A673 (cell line): ENCODE data around the gene THPO. TPM values are rescaled to one million over a fixed set of nuclear protein-coding genes. Genes with fewer than 3 reads are reported as not detected.
A peak's percentile ranks its signal among the peaks of the same experiment; 100 is the strongest.

Source experiments
- BruUV-seq: library from RNA; stranded (reverse); fragments of 400-500 nt; replicated peaks from 2 replicates; lab custom pipeline; 2021; lab: Mats Ljungman, UMichigan
- CTCF ChIA-PET: fragments of 300-600 bp; sonication (Branson Sonifier 250); formaldehyde crosslinking; loops from one replicate; lab custom pipeline; 2022; ENCODE audit warnings: antibody characterized with exemption; lab: Charles Lee
- POLR2A ChIA-PET: fragments of 300-600 bp; sonication (Branson Sonifier 250); formaldehyde crosslinking; loops from one replicate; lab custom pipeline; 2022; ENCODE audit warnings: antibody characterized with exemption; ENCODE audit not compliant: low non-redundant PET; lab: Charles Lee
- DNase-seq: peaks from one replicate; pipeline ENCODE4 v3.0.0-alpha.2; 2015; ENCODE audit warnings: low spot score
- H3K27ac ChIP-seq: fragments of 200-600 bp; sonication (generic); 2 replicates; pipeline ENCODE4 v1.5.1; 2016; ENCODE audit warnings: mixed run types, low read depth, mild to moderate bottlenecking, mixed read lengths, antibody characterized with exemption, low read length; ENCODE audit not compliant: poor library complexity, severe bottlenecking
- H3K27me3 ChIP-seq: fragments of 200-600 bp; sonication (generic); replicated peaks from 2 replicates; pipeline ENCODE4 v1.6.1; 2017; ENCODE audit warnings: mixed run types, low read depth, mild to moderate bottlenecking, mixed read lengths, antibody characterized with exemption, low read length; ENCODE audit not compliant: insufficient read depth, poor library complexity
- H3K36me3 ChIP-seq: fragments of 200-600 bp; sonication (generic); 2 replicates; pipeline ENCODE4 v1.6.1; 2016; ENCODE audit warnings: mixed run types, mild to moderate bottlenecking, mixed read lengths, antibody characterized with exemption, low read length; ENCODE audit not compliant: insufficient read depth, poor library complexity, severe bottlenecking
- H3K4me1 ChIP-seq: fragments of 200-600 bp; sonication (generic); 2 replicates; pipeline ENCODE4 v1.6.1; 2017; ENCODE audit warnings: mixed run types, mild to moderate bottlenecking, mixed read lengths, antibody characterized with exemption, low read length; ENCODE audit not compliant: insufficient read depth, poor library complexity, severe bottlenecking
- H3K4me3 ChIP-seq: fragments of 200-600 bp; sonication (generic); 2 replicates; pipeline ENCODE4 v1.5.1; 2016; ENCODE audit warnings: low read depth, mixed run types, mild to moderate bottlenecking, mixed read lengths, low read length; ENCODE audit not compliant: poor library complexity, severe bottlenecking
- H3K9me3 ChIP-seq: fragments of 200-600 bp; sonication (generic); 2 replicates; pipeline ENCODE4 v1.6.1; 2016; ENCODE audit warnings: mixed run types, low read depth, mild to moderate bottlenecking, mixed read lengths, antibody characterized with exemption, low read length; ENCODE audit not compliant: poor library complexity, severe bottlenecking
- EZH2 ChIP-seq: fragments of 200-600 bp; sonication (generic); IDR thresholded peaks from 2 replicates; pipeline ENCODE4 v1.6.1; 2017; ENCODE audit warnings: borderline replicate concordance, low read depth, mild to moderate bottlenecking, mixed read lengths, antibody characterized with exemption, low read length; ENCODE audit not compliant: poor library complexity, severe bottlenecking
- intact Hi-C: fragments of 100-400 bp; cut with micrococcal nuclease; formaldehyde crosslinking; loops from one replicate; pipeline ENCODE4 v1.10.0; 2022; ENCODE audit not compliant: unreplicated experiment
- total RNA-seq: library from RNA; stranded (reverse); gene quantifications from 2 replicates; pipeline ENCODE4 v1.2.3, GENCODE V29; 2021
- TF ChIP-seq, protein P1 (sequence below): fragments of 300-800, 200-600 bp; sonication (generic); conservative IDR thresholded peaks from 2 replicates; pipeline ENCODE4 v1.5.1; 2017; ENCODE audit warnings: low read depth, mild to moderate bottlenecking, antibody characterized with exemption, low read length, moderate library complexity, mixed read lengths

The THPO gene
- total RNA-seq, 1 experiment from 2014 or later = not detected

- DNase-seq = no peak
- Histone ChIP-seq H3K36me3 (peaks cover 70% of the 10 kb centered on the region), H3K27ac (peak overlapping the region; percentile 50), H3K4me3 (no peak overlapping the region), H3K9me3 (no peaks in the 10 kb centered on the region), H3K4me1 (peaks cover 23% of the 10 kb centered on the region), H3K27me3 (no peaks in the 10 kb centered on the region)
- intact Hi-C loops = no loop called here
- no peak for TF ChIP-seq EZH2
- TF ChIP-seq, protein P1, sequence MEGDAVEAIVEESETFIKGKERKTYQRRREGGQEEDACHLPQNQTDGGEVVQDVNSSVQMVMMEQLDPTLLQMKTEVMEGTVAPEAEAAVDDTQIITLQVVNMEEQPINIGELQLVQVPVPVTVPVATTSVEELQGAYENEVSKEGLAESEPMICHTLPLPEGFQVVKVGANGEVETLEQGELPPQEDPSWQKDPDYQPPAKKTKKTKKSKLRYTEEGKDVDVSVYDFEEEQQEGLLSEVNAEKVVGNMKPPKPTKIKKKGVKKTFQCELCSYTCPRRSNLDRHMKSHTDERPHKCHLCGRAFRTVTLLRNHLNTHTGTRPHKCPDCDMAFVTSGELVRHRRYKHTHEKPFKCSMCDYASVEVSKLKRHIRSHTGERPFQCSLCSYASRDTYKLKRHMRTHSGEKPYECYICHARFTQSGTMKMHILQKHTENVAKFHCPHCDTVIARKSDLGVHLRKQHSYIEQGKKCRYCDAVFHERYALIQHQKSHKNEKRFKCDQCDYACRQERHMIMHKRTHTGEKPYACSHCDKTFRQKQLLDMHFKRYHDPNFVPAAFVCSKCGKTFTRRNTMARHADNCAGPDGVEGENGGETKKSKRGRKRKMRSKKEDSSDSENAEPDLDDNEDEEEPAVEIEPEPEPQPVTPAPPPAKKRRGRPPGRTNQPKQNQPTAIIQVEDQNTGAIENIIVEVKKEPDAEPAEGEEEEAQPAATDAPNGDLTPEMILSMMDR = no peak
- ChIA-PET POLR2A (no interaction called here), CTCF (no interaction called here)
- BruUV-seq = TSS peak; percentile 23
These were observed 44.8 kb downstream of the THPO start for GRCh38 chr3:184333190-184333589.

- peaks cover 77% of the 10 kb centered on the region for H3K36me3 ChIP-seq
- no peaks in the 10 kb centered on the region for H3K9me3 ChIP-seq
- ChIA-PET CTCF (no interaction called here), POLR2A (no interaction called here)
- H3K27me3 ChIP-seq = no peaks in the 10 kb centered on the region
- no peak overlapping the region for H3K4me3 ChIP-seq
- BruUV-seq = no TSS peak
- no peak for TF ChIP-seq EZH2
- TF ChIP-seq, protein P1 = no peak
- no peak for DNase-seq
- H3K4me1 ChIP-seq = peaks cover 17% of the 10 kb centered on the region
- peak overlapping the region; percentile 50 for H3K27ac ChIP-seq
- intact Hi-C loops = no loop called here
These were observed 45.5 kb downstream of the THPO start for GRCh38 chr3:184332370-184333090.

DNA sequence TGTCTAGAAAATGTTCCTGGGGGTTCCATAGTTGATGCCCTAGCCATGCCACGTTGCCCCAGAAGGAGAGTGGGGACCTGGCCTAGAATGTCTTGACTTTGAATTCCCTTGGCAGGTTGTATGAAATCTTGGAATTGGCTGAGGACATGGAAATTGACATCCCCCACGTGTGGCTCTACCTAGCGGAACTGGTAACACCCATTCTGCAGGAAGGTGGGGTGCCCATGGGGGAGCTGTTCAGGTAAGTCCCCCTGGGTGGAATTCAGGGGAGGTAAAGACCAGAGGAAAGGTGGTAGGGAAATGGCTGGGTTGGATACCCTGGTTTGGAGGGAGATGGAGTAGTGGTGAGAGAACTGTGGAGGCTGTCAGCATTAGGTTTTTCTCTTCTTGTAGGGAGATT is 49.5 kb downstream of the THPO start:
- ChIA-PET POLR2A (no interaction called here), CTCF (no interaction called here)
- DNase-seq = no peak
- intact Hi-C loops = no loop called here
- Histone ChIP-seq H3K27ac (no peak overlapping the region), H3K9me3 (no peaks in the 10 kb centered on the region), H3K27me3 (no peaks in the 10 kb centered on the region), H3K36me3 (peaks cover 100% of the 10 kb centered on the region), H3K4me3 (no peak overlapping the region), H3K4me1 (no peaks in the 10 kb centered on the region)
- no TSS peak for BruUV-seq
- TF ChIP-seq EZH2 = no peak

GRCh38 chr3:184327171-184327570 is 50.8 kb downstream of the THPO start:
- peaks cover 100% of the 10 kb centered on the region for H3K36me3 ChIP-seq
- ChIA-PET CTCF (no interaction called here), POLR2A (no interaction called here)
- no peak for TF ChIP-seq EZH2
- TF ChIP-seq, protein P1 = no peak
- H3K27me3 ChIP-seq = no peaks in the 10 kb centered on the region
- H3K4me1 ChIP-seq = no peaks in the 10 kb centered on the region
- intact Hi-C loops = no loop called here
- no peaks in the 10 kb centered on the region for H3K9me3 ChIP-seq
- no peak overlapping the region for H3K27ac ChIP-seq
- DNase-seq = no peak
- BruUV-seq = TSS peak; percentile 9
- no peak overlapping the region for H3K4me3 ChIP-seq
